Gastroesophageal sphincter (tissue), 2 donors: ENCODE data around the gene QKI.
A peak's percentile ranks its signal among the peaks of the same experiment; 100 is the strongest.

Source experiments
- POLR2A ChIP-seq, 2 donors: fragments of 450-650 bp; IDR thresholded peaks; one replicate each; pipeline ENCODE4 v1.6.1; 2017; ENCODE audit warnings: antibody characterized with exemption in 2 of 2, mild to moderate bottlenecking in 2 of 2, moderate library complexity in 1 of 2
- POLR2AphosphoS5 ChIP-seq: sonication (generic); formaldehyde crosslinking; IDR thresholded peaks from one replicate; pipeline ENCODE4 v1.6.1; 2017; ENCODE audit warnings: antibody characterized with exemption

DNA sequence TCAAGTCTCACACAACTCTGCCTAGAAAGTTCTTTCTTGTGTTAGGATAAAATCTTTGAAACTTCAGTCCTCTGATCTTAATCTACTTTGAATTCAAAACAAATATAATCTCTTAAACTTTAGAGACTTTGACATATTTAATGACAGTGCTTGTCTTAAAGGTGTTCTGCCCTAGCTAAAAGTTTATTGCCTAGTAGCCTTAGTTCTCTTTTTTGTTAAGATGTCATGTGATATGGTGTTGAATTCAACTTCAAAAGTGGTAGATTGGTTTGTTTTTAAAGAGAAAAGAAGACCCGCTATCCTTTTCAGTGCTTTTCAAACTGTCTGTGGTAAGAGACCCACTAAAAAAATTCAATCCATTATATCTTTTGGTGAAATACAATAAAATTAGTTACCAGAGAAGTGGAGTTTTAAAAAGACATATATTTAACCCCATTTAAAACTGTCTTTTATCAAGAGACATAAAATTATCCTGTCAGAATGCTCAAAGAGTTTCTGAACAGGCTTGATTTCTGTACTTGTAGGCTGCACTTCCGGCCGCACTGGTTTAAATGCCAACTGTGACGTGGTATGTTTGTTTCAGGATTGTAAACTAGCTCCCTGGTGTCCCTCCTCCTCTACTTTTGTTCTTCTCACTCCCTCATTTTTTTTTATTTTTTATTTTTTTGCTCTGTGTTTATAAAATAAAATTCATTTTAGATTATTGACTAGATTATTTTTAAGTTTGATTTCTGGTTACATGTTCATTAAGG is 76.5 kb downstream of the QKI start:
- TF ChIP-seq POLR2A (IDR thresholded peaks at IDR 0.05) (no peak), POLR2AphosphoS5 (peak; percentile 33)
